ENCODE data around the gene SDC4.
A peak's percentile ranks its signal among the peaks of the same experiment; 100 is the strongest.

- TF ChIP-seq EP300 (IDR thresholded peaks at IDR 0.05; ENCODE audit: low read depth), result no peak
- no peak for TF ChIP-seq CTCF (IDR thresholded peaks at IDR 0.05)
- peak; percentile 60 to 79 (median 72) for TF ChIP-seq POLR2AphosphoS5 (IDR thresholded peaks at IDR 0.05)
- peak; percentile 43 for TF ChIP-seq POLR2A (IDR thresholded peaks at IDR 0.05)
These were observed 3.9 kb downstream of the SDC4 start for GRCh38 chr20:45344168-45344860.
